Epithelial cell of proximal tubule (primary cell): ENCODE data around the gene LTC4S. TPM values are rescaled to one million over a fixed set of nuclear protein-coding genes. Genes with fewer than 3 reads are reported as not detected.

Experiments used
- DNase-seq: peaks from one replicate; pipeline ENCODE4 v3.0.0-alpha.2; 2011; ENCODE audit warnings: low read depth
- H3K4me3 ChIP-seq: 2 replicates; pipeline ENCODE4 v1.5.1; 2011; ENCODE audit warnings: low read depth, mild to moderate bottlenecking, low read length
- total RNA-seq: library from RNA; depleted of rRNA; stranded (reverse); fragments of >200 nt; gene quantifications from 2 replicates; pipeline ENCODE4 v1.2.3, GENCODE V29; 2015
- TF ChIP-seq, protein P1 (sequence below): conservative IDR thresholded peaks from 2 replicates; pipeline ENCODE4 v1.5.1; 2012; ENCODE audit warnings: low read depth, mild to moderate bottlenecking, low read length

Gene LTC4S
- total RNA-seq, 1 donor from 2014 or later = 9.1 TPM

DNA sequence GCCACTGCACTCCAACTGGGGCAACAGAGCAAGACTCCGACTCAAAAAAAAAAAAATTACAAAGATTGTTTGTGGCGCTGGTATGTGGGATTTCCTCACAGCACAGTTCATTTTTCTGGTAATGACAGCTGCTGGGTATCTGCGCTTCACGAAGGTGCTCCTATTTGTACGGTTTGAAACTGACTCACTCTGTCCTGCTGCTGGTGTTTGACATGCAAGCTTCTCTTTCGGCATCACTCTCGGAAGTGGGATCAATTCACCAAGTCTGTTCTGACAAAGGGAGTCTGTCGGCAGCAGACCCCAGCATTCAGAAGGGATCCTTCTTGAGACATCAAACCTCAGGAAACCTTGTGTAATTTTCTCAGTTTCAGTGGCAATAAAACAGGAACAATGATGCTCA is 34.8 kb upstream of the LTC4S start:
- no peak for DNase-seq
- H3K4me3 ChIP-seq = no peak overlapping the region
- TF ChIP-seq, protein P1, sequence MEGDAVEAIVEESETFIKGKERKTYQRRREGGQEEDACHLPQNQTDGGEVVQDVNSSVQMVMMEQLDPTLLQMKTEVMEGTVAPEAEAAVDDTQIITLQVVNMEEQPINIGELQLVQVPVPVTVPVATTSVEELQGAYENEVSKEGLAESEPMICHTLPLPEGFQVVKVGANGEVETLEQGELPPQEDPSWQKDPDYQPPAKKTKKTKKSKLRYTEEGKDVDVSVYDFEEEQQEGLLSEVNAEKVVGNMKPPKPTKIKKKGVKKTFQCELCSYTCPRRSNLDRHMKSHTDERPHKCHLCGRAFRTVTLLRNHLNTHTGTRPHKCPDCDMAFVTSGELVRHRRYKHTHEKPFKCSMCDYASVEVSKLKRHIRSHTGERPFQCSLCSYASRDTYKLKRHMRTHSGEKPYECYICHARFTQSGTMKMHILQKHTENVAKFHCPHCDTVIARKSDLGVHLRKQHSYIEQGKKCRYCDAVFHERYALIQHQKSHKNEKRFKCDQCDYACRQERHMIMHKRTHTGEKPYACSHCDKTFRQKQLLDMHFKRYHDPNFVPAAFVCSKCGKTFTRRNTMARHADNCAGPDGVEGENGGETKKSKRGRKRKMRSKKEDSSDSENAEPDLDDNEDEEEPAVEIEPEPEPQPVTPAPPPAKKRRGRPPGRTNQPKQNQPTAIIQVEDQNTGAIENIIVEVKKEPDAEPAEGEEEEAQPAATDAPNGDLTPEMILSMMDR = no peak

- TF ChIP-seq, protein P1 = no peak
- DNase-seq = no peak
- H3K4me3 ChIP-seq = no peak overlapping the region
Measured at GRCh38 chr5:179759581-179760551, 33.9 kb upstream of the LTC4S start.

DNA sequence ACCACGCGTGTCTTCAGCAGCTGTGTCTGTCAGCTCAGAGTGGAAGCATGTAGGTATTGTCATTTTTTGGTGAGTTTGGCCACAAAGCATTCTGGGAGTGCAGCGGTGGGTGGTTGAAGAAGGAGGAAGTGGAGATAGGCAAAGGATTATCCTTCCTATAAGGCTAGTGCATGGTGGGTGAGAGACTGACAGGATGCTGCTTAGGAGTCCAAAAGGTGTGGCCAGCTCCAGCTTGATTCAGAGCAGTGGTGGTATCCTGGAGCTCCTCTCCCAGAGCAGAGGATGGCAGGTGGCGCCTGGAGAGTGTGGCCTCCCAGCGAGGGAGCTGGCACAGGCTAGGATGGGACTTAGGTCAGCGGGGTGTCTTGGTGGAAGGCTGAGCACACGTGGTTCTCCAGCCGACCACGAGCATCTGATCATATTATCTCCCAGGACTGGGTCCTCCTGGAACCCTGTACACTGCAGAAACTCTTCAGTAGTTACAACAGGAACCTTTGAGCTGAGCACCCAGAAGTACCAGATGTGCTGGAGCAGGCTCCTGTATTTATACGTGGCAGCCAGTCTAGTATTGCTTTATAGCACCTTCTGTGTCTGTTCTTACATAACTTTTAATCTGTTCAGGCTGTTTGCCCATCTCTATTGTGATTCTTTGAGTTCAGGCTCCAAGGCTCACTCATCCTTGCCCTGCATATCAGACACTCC is 31.6 kb upstream of the LTC4S start:
- no peak overlapping the region for H3K4me3 ChIP-seq
- DNase-seq = no peak
- TF ChIP-seq, protein P1 = no peak

DNA sequence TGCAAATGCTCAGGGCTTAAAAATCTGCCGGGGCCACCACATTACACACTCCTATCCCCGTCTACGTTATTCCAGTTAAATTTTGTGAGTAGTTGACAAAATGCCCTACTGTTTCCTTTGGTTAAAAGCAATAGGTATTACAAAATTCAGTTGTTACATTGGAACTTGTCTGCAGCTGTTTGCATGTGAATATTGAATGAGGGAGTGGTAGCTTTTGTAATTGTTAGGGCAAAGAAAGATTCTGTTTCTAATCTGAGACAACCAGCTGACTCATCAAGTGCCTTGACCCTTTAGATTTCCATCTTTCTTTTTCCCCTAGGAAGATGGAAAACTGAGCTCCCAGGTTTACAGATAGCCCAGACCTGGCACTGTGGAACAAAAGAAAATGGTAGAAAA is 31.0 kb upstream of the LTC4S start:
- no peak overlapping the region for H3K4me3 ChIP-seq
- TF ChIP-seq, protein P1 = no peak
- DNase-seq = no peak

DNA sequence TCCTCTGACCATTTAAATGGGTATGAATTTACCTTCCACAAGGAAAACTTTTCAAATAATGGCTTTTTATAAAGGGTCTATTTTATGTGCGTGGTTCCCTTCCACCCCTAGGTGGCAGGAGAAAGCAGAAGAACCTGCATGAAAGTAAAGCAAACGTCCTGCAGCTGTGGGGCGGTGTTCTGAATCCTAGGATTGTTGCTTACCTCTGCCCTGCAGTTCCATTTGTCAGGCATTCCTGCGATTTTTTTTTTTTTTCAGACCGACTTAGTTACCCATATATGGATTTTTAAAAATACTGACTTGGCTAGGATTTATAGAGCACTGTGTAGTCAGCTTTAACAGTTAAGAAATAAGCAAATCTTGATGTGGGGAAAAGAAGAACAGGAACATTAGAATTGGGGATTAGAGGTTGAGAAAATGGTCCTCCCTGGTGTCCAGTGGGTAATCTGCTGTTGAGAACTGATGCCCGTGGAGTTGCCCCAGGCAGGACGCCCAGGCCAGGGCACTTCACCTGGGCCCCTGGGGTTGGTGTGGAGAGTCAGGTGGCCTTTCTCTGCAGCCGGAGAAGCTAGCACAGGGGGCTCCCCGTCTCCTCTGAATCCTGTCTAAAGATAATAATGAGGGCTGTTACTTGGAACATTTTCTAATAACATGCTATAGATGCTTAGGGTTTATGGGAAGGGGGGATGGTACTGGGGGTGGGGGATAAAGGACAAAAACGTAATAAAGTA is 30.4 kb upstream of the LTC4S start:
- peak; percentile 49 for DNase-seq
- no peak overlapping the region for H3K4me3 ChIP-seq
- TF ChIP-seq, protein P1 = peak; percentile 86

GRCh38 chr5:179764056-179764455 is 29.7 kb upstream of the LTC4S start:
- TF ChIP-seq, protein P1 = no peak
- DNase-seq = no peak
- no peak overlapping the region for H3K4me3 ChIP-seq
